ENCODE data around the gene PTPRE.
A peak's percentile ranks its signal among the peaks of the same experiment; 100 is the strongest.
"Not testable (repeated sequence)": the region's sequence is repeated elsewhere in the genome, so short reads cannot be mapped to it uniquely, and the experiment has no call there.

PTPRE gene

DNA sequence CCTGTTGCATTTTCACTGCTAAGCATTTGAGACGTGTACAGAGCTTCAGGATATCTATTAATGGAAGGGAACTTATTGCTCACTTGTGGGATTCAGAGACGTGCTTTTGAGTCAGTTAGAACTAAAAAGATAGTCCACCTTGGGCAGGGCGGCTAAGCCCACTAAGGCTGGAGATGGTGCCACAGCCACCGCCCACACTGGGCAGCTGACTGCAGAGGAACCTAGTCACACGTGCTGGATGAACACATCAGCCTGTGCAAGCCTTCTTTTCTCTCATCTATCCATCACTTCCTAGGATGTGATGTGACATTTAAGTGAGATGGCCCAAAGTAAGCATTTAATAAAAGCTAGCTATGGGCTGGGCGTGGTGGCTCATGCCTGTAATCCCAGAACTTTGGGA lies 78.0 kb downstream of the PTPRE start:
- no peak for DNase-seq

DNA sequence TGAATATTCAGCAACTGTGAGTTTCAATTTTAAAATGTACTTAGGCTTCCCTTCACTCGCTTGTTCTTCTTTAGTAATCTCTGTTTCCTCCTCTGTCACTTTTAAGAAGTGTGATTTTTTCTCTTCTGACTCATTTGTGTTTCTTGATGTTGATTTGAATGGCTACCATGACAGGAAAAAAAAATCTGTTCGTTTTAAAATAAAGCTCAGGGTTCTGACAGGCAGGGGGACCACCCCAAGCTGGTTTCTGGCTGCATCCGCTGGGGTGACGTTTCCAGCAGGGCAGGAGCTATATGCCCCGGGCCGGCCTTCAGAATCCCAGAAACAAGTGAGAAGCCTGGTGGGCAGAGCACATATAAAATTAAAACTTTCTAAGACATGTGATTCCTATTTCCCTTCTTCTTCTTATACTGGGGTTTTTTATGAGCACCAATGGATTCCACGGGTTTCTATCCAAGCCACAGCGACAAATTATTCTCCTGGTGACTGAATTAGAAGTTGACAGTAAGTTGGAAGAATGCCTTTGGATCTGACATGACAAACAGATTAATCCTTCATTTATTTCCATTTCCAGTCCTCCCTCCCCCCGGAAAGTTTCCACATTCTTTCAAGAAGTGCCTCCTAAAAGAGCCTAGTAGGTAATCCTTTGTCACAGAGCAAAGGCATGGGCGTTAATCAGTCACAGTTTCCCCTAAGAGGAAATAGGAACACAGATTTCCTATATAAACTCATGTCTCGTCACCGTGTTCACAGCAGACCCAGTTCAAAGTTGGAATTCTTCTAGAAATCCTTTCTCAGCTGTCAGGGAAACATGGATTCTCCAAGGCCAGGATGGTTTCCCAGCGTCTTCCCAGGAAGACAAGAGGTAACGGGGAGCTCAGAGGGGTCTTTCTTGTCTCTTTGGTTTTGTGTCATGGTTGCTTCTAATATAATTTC lies 79.9 kb downstream of the PTPRE start:
- no peak for DNase-seq

DNA sequence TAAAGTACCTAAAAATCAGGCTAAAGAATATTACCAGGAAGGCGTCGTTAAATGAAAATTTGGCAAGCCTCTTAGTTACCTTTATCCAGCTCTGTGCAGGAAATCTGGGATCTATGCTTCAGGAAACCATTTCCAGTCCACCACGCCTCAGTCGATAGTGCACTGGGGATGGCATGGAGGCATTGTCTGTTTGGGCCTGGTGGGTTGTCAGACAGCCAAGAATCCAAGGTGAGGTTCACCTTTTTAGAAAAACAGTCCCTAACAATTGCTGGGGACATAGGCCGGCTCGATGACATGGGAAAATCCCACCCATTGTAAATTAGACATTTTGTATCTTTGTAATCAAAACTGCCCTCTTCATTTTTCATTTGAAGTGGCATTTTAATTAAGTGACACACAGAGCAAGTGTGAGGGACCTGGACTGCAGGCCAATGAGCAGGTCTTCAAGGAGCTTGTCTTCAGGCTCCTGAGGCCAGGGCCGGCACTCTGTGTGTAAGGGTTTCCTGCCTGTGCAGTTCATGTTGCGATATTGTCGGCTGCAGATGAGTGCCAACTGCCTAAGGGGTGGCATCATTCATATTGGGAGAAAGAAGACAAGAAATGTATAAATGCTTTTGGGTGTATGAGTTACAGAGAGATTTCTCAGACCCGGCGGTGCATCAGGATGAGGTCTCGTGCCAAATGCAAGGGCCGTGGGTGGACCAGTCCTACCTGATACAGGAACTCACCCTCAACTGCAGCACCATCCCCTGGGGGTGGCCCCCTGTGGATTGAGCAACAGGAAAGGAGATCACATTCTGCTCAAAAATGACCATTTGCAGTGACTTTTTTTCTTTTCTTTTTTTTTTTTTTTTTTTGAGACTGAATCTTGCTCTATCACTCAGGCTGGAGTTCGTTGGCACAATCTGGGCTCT lies 80.8 kb downstream of the PTPRE start:
- DNase-seq = no peak

DNA sequence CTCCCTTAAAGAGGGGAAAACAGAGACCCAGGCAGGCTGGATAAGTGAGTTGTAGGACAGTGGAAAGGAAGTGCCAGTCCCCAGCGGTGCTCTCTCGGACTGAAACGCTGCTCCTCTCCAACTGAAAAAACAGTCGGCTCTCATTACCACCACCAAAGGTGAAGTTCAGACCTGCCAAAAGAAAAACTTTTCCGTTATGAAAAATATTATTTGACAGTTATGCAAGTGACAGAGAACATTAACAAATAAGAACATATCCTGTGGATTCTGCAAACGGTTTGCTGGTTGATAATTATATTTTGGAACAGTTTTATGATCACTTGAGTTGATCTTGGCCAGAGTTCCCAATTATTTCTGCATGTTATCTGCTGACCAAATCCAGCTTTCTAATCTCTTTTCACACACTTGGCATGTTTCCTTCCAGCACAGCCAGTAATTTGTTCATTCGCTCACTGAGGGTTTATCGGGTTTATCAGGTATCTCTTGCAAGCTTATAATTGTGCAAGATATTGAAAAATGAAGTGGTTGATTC lies 82.6 kb downstream of the PTPRE start:
- DNase-seq = no peak

DNA sequence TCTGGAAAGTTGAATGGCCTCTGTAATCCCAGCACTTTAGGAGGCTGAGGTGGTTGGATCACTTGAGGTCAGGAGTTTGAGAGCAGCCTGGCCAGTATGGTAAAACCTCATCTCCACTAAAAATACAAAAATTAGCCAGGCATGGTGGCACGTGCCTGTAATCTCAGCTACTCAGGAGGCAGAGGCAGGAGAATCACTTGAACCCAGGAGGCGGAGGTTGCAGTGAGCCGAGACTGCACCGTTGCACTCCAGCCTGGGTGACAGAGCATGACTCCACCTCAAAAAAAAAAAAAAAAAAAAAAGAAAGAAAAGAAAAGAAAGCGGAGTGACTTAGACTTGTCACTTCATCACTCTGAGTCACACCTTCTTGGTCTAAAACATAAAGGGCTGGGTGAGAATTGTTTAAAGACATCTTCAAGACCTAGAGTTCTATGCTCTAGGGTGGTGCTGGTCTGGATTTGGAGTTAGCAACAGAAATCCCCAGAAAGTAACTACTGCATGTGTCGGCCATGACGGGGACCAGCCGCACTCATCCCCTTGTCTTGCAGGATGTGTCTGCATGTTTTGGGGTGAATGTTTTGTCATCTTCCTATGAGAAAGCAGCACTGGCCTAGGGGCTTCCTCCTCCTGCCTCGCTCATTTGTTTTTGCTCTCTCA lies 83.4 kb downstream of the PTPRE start:
- not testable (repeated sequence) for DNase-seq

DNA sequence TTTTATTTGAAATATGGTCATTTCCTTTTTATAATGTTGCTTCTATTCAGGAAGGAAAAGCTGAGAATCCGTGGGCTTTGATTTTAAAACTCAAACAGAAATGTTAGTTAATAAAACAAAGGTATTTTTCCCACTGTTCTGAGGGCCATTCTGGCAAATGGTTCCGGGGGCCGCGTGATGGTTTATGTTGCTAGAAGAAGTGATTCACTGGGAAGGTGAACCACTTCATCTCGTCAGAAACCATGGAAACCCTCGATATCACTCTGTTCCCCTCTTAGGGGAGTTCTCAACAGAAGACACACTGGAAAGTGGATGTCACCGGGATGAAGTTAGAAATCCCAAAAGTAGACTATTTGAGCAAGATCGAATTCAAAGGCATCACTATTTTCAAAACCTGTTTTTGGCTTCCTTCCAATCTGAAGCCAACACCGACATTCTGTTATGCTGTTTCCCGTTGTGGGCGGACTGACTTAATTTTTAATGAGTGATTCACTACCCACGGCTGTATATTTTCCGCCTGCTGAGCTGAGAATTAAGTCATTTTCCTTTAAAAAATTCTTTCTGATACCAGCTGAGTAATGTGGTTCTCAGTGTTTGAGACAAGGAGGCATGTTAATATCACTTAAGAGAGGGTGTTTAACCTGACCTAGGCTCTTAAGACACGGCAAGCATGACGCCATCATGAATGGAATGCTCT lies 84.1 kb downstream of the PTPRE start:
- DNase-seq = peak; percentile 76 to 89

DNA sequence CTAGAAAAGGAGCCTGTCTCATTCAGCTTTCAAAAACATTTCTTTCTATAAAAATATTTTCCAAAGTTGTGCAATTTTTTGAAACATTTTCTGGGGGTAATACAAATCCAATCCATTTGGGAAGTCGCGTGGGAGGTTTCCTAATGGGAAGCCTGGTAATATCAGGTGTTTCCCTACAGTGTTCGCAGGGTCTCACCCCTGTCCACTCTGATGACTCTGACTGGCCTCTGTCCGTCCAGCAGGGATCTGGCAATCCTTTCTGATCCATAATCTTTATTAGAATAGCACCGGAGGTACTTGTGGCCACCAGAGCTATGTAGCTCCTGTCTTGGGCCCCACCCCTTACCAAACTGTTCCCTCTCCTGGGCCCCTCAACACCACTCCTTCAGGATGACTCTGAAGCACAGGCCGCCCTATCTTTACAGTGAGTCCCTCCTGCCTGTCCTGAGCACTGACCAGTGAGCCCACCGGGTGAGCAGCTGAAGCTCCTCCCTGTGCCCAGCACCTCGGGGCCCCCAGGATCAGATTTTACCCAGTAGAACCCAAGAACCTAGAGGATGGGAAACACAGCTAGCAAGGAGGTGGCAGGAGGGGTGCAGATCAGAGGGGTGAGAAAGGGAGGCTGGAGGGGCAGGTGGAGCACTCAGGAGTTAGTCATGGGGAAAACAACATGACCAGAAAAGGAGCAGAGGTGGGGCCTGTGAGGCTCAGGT lies 84.8 kb downstream of the PTPRE start:
- no peak for DNase-seq

DNA sequence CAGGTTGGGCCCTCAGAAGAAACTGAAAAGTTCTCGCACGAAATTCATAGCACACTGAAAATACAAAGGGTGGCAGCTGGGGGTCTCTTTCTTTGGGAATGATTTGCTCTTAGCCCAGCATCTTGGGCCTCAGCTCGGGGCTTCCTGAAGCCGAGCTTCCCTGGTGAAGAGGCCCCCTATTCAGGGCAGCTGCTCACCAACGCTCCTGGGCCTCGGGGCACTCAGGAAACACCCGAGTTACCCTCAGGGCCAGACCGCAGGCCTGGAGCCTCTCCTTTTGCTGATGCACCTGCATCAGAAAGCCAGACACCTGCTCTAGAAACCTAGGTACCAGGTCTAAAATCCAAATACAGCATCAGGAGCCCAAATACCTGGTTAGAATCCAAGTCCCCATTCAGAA lies 85.5 kb downstream of the PTPRE start:
- no peak for DNase-seq

DNA sequence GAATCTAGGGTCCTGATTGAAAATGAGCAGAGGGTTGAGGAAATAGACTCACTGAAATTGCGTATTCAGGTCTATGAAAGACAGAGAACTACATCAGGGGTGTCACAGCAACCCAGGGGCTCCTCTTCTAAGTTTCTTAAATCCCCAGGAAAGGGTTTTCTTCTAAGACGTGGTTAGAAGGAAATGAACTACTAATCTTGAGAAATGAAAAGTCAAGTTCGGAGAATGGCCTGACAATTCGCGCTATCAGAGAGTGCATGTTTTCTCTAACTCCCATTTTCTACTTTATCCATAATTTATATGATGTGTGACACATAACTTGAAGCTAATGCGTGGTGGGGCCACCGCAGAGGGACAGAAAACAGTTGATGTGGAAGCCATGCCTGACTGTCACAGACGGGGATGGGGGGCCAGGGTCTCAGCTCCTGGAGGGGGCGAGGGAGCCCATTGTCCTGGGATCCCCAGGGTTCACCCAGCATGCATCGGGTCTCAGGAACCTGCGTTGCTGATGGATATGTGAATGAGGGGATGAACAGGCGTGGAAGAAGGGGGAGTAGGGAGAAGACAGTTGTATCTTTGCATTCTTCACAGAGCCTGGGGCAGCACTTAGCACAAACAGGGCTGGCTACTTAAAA lies 86.3 kb downstream of the PTPRE start:
- DNase-seq = no peak

DNA sequence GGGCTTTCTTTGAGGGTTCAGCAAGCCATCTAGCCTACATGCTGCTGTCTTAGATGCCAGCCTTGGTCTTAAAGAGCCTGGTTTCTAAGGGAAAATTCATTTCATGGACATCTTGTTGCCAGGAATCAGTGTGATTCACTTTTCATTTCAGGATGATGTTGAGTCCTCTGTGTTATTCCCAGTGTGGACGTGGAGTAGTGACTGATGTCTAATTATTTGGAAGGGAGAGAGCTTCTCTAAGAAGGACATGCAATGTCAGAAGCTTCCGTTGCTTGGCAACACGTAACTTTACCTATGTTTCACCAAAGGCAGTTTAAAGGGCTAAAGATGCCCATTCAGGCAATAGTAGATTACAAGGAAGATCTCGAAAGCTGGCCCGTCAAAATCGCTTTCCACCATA lies 89.0 kb downstream of the PTPRE start:
- DNase-seq = no peak

DNA sequence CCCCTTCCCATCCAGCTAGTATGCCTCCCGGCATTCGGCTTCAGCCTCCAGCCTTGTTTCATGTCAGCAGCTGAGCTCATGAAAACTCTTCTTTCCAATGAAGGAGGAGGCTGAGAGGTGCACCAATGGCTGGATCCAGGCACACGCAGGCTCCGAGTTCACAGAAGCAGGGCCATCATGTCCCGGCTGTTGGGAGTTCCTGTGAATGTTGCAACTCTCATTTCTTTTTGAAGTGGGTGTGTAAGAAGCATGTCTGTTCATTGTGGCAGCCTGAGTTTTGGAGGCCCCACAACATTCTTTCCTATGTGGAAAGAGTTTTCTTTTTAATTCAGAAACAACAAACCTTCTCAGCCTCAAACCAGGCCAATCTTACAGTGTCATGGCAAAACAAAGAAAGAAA lies 89.7 kb downstream of the PTPRE start:
- DNase-seq = peak in 1 of 2 donors; percentile 49

DNA sequence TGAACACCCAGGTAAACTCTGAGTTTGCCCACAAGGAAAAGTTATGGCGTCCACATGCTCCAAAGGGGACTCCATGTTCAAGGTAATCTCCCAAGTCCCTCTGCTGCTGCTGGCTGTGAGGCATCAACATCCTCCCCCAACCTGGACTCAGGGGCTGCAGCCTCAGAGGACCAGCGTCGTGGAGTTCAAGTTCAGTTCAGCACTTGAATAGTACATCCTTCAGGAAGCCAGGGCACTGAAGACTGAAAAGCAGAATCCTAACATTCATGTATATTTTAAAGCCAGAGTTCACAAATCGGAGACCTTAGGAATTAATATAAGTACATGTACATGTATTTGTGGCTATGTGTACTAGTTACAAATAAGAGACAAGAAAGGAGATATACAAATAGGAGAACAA lies 90.4 kb downstream of the PTPRE start:
- DNase-seq = no peak

DNA sequence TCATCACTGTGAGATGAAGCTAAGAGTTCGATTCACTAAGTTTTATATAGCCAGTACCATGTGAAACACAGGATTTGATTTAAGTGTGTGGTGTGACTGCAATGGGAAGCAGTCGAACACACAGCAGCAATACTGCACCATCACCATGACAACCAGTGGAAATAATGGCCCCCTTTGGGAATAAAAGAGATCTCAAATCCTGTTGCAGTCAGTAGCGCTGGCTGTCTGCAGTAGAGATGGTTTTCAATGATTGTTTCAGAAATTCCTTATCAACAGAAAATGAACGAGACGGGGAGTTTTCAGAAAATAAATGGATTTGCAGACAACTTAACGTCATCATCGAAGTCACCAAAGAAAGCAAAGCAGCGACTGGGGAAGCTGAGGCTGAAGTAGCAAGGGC lies 91.0 kb downstream of the PTPRE start:
- no peak for DNase-seq

DNA sequence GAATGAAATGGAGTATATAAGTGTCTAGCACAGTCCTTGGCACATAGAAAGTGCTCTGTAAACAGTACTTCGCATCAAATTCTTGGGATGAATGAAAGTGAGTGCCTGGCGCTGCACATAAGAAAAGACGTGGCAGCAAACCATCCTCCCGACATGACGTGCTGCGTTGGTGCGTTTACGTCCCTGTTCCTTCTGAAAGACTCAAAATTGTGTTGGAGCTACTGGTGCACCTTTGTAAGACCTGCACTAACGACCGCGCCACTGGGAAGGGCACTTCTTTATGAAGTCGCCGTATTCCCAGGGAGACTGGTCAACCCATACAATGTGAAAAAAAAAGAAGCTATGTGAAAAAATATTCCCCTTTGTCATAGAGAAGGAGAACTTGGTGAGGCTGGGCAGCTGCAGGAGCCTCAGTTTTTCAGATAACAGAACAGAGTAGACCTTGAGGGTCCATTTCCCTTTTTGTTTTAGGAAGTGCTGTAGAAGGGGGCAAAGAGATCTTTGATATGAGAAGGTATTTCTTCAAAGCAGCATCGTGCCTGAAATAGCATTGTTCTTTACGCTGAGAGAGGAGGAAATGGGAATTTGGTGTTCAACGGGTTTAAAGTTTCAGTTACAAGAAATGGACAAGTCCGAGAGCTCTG lies 91.7 kb downstream of the PTPRE start:
- DNase-seq = no peak

DNA sequence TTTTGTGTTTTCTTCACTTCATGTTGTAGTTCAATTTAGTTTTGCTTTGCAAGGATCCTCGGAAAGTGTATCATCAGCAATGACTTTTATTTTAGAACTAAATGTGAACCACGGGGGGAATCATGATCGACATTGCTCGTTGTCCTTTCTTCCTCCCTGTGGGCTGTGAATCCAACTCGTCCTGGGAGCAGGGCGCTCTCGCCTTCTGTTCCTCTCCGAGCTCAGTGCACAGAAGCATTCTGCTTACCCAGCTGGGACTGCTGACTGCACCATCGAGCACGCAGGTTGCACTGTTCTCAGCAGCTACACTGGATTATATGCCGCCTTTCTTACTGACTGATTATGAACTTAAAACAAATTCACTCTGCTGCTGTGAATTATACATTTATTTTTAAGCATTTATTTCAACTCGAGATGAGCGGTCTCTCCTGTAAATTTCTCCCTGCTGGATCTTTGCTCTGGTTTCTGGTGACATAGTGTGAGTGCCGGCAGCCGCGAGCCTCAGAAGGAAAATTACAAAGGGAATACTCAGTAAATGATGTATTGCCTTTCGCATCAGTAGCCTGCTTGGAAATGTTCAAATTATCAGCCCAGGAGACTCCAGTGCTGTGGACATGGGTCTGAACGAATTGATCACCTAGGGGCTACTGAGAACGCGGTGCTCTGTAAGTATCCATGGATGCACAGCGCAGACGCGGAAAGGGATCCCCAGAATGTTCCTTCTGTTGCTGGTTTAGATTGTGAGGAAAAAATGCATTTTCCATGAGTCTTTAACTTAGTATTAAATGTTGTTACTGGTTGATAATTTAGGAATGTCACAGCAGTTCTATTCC lies 92.6 kb downstream of the PTPRE start:
- no peak for DNase-seq

DNA sequence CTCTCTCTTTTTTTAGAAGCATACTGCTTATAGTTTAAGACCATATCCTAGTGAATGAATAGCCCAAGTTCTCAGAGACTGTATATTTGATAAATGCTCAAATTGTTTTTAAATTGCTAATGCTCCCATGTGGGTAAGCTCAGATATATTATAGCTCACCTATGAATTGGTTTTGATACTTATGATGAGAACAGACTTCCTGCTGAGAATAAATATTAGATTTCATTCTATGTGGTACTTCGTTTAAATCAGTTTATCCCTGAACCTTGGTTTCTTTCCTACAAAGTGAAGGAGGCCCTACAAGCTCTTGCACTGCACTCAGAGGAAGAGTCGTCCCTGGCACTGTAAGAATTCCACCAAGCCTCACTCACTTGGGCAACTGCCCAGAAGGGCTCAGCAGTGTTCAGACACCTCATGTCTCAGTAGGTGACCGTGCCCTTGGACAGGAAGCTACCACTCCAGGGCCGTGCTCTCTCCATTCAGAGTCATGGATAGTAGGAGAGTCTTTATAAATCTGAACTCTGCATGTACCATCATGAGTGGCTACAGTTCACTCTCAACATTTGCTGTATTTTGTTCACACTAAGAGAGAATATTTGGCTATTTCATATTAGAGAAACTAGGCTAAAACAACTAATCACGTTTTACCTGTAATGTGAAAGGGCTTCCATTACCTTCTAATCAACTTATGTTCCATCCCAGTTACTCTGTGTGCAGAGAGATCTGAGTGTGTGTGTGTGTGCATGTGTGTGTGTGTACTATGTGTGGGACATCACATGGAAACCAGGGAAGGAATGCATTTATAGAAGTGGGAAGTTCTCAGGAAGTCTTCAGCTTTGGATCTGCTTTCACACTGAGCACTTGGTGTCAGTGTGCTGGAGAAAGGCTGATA lies 93.8 kb downstream of the PTPRE start:
- DNase-seq = no peak

DNA sequence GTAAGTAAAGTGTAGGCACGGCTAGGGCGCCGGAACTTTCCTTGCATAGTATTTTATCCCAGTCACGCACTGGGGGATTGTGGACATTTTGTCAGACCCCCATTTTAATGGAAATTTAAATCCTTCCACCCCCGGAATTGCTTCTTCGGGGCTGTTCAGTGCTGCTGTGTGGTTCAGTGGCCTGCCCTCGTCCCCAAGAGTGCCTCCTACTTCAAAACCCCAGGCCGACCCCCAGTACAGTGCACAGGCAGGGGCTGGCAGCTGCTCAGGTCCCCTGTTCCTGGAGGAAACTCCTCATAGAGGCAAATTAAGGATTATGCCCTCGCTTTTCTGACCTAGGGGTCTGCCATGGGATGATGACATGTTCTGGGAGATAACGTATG lies 94.5 kb downstream of the PTPRE start:
- DNase-seq = no peak

DNA sequence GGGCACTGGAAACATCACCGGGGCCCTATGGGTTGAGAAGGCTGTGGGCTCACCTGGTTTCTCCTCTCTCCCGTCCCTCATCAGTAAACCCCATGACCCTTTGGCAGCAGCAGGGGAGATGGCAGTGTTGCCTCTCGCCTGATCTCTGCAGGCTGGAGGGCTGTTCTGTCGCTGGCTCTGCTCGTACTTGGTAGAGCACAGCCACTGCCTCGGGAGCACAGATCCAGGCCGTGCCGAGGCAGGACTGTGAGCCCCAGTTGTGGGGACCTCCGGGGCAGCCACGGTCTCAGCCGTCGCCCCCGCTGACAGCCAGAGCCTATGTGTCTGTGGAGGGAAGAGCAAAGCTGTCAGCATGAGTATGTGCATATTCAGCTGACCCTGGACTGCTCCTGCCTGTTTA lies 94.9 kb downstream of the PTPRE start:
- DNase-seq = no peak

DNA sequence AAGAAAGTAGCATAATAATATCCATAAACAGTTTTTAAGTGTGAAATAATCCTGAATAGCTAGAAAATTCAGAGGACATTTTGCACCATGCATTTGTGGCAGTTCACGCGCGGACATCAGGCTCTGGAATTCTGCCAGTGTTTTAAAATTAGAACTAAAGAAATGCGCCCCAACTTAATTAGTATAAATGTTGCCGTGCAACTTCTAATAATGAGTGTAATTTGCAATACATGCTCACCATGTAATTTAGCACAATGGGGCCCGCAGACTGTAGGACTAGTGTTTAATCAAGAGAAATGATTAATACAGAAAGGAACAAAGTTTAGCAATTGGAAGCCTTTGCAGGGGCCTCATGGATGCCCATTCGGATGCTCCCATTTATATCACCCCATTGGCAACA lies 96.6 kb downstream of the PTPRE start:
- DNase-seq = no peak

Data from inflammatory macrophage treated with lipopolysaccharide for 1 hour (primary cell).